Sigmoid colon (tissue), 7 donors: ENCODE data around the gene ARPC5. TPM values are rescaled to one million over a fixed set of nuclear protein-coding genes. Genes with fewer than 3 reads are reported as not detected.

Experiments
- DNase-seq: peaks from one replicate; pipeline ENCODE4 v3.0.0-alpha.2; 2019
- H3K27ac ChIP-seq, 4 donors: fragments of 200-600 bp; sonication (generic); one replicate each; pipeline ENCODE4 v1.5.1; 2016 to 2019; ENCODE audit warnings: mild to moderate bottlenecking in 1 of 4
- H3K27me3 ChIP-seq, 3 donors: fragments of 200-600 bp; sonication (generic); one replicate each; pipeline ENCODE4 v1.5.1; 2019; ENCODE audit warnings: mild to moderate bottlenecking in 1 of 3
- H3K36me3 ChIP-seq, 4 donors: fragments of 200-600 bp; sonication (generic); one replicate each; pipeline ENCODE4 v1.5.1; 2016 to 2019
- H3K4me1 ChIP-seq, 4 donors: fragments of 200-600 bp; sonication (generic); one replicate each; pipeline ENCODE4 v1.5.1; 2017 to 2019
- H3K4me3 ChIP-seq, 4 donors: fragments of 200-600 bp; sonication (generic); one replicate each; pipeline ENCODE4 v1.5.1; 2017 to 2019; ENCODE audit warnings: mild to moderate bottlenecking in 2 of 4, moderate library complexity in 1 of 4
- H3K9me3 ChIP-seq, 4 donors: fragments of 200-600 bp in 3 of 4; sonication (generic) in 3 of 4; one replicate each; pipeline versions ENCODE4 v1.5.1 to v1.6.1; 2013 to 2019
- EP300 ChIP-seq, 4 donors: sonication (generic); formaldehyde crosslinking; IDR thresholded peaks; one replicate each; pipeline ENCODE4 v1.6.1; 2017; ENCODE audit warnings: antibody characterized with exemption in 4 of 4
- POLR2A ChIP-seq, 2 donors: fragments of 450-650 bp; IDR thresholded peaks; one replicate each; pipeline ENCODE4 v1.6.1; 2016; ENCODE audit warnings: antibody characterized with exemption in 2 of 2, mild to moderate bottlenecking in 2 of 2, moderate library complexity in 2 of 2
- POLR2AphosphoS5 ChIP-seq, 4 donors: sonication (generic); formaldehyde crosslinking; IDR thresholded peaks; one replicate each; pipeline ENCODE4 v1.6.1; 2017; ENCODE audit warnings: antibody characterized with exemption in 4 of 4
- WGBS, 2 donors: extraction: QIAGEN DNeasy Blood & Tissue Kit; methylation state at CpG; one replicate each; pipeline ENCODE4 v1.1.7; 2013; 5-methylcytosine and 5-hydroxymethylcytosine counted together
- intact Hi-C: fragments of 100-400 bp; cut with DNase I; formaldehyde crosslinking; loops from one replicate; pipeline ENCODE4 v1.15.1; 2023
- polyA plus RNA-seq, 3 donors: library from polyadenylated mRNA; stranded (reverse); fragments of 200-250 nt; gene quantifications; one replicate each; pipeline ENCODE4 v1.2.3, GENCODE V29; 2013
- total RNA-seq, 4 donors: library from RNA; depleted of rRNA; stranded (reverse); fragments of >200 nt; gene quantifications; one replicate each; pipeline ENCODE4 v1.1.0, GENCODE V29; 2016
- TF ChIP-seq, protein P1 (sequence below), 4 experiments: fragments of 450-650 bp in 3 of 4; fragments of 200-600 bp in 1 of 4; IDR thresholded peaks; one replicate each; pipeline ENCODE4 v1.5.1; 2016 to 2019; ENCODE audit warnings: antibody characterized with exemption in 4 of 4, mild to moderate bottlenecking in 3 of 4, moderate library complexity in 2 of 4
- donor health status: healthy with polysubstance abuse.
- donor health status: Bipolar disorder and iron deficiency.
- donor health status: healthy.

Gene ARPC5
- total and polyA plus RNA-seq, 7 donors: 57.3 to 278 (median 95.6) TPM

DNA sequence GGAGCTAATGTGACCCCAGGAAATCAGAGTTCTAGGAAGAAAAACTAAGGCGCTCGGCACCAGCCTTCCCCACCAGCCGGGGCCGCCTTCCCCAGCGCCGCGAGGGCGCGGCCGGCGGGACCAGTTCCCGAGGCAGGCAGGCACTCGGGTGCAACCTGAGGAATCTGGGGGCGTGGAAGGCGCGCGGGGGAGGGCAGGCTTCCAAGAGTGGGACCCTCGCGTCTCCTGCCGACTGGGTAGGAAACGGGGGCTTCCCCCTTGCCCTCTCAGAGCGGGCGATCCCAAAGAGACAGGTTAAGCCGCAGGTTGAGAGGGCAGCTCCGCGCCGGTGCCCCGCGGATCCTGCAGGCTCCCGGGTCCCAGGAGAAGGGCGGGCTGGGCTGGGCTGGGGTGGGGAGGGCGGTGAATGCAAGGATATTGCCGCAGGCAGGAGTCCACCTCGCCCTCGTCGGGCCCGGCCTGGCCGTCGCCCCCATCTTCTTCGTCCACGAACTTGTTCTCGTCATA lies 431 bp downstream of the ARPC5 start:
- Histone ChIP-seq H3K9me3 (no peaks in the 10 kb centered on the region), H3K27me3 (no peaks in the 10 kb centered on the region), H3K36me3 (peaks cover 0 to 5% (median 1%) of the 10 kb centered on the region in 4 donors), H3K4me1 (peaks cover 0 to 41% (median 34%) of the 10 kb centered on the region in 4 donors), H3K27ac (peak overlapping the region; percentile 96 to 99 (median 98)), H3K4me3 (peak overlapping the region; percentile 65 to 96 (median 86))
- TF ChIP-seq POLR2A (IDR thresholded peaks at IDR 0.05): no peak
- TF ChIP-seq POLR2AphosphoS5 (IDR thresholded peaks at IDR 0.05): no peak
- TF ChIP-seq, protein P1, sequence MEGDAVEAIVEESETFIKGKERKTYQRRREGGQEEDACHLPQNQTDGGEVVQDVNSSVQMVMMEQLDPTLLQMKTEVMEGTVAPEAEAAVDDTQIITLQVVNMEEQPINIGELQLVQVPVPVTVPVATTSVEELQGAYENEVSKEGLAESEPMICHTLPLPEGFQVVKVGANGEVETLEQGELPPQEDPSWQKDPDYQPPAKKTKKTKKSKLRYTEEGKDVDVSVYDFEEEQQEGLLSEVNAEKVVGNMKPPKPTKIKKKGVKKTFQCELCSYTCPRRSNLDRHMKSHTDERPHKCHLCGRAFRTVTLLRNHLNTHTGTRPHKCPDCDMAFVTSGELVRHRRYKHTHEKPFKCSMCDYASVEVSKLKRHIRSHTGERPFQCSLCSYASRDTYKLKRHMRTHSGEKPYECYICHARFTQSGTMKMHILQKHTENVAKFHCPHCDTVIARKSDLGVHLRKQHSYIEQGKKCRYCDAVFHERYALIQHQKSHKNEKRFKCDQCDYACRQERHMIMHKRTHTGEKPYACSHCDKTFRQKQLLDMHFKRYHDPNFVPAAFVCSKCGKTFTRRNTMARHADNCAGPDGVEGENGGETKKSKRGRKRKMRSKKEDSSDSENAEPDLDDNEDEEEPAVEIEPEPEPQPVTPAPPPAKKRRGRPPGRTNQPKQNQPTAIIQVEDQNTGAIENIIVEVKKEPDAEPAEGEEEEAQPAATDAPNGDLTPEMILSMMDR (IDR thresholded peaks at IDR 0.05): no peak
- TF ChIP-seq EP300 (IDR thresholded peaks at IDR 0.05): no peak
- WGBS, 2 donors: 0 to 1% methylated on average over 42 of the region's 42 CpGs
- intact Hi-C loops: loop anchor here (10.0 kb wide), 1 partner anchor 1340 kb away; the partner anchor contains the start of gene NIBAN1
- DNase-seq: peak; percentile 78

DNA sequence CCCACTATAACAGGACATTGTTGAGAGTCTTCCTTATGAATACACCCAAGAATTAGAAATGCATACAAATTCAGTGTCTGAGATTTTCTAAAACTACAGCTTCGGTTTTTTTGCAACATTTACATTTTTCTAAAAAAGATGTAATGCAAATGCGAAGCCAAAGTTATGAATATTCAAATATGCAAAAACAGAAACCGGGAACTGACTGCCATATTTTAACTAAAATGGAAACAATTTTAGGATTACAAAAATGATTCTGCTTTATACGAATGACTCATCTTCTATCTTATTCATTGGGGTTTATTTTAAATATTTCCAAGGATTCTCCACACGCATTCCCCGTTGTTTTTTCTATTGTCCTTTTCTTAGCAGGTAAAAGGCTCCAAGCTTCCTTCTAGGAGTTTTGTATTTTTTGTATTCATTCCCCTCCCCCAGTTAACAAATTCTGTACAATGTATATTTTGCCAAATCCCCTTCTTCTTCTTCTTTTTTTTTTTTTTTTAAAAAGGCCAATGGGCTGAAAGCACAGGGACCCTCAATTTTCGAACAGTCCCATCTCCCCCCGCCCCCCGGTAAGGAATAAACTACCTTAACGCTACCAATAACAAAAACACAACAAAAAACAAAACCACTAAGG lies 1.0 kb downstream of the ARPC5 start:
- Histone ChIP-seq H3K4me3 (peak overlapping the region; percentile 65 to 96 (median 86)), H3K27ac (peak overlapping the region; percentile 96 to 99 (median 98)), H3K36me3 (peaks cover 0 to 11% (median 4%) of the 10 kb centered on the region in 4 donors), H3K27me3 (no peaks in the 10 kb centered on the region), H3K4me1 (peaks cover 0 to 47% (median 39%) of the 10 kb centered on the region in 4 donors), H3K9me3 (no peaks in the 10 kb centered on the region)
- intact Hi-C loops: loop anchor here (5.0 to 10.0 kb wide), 2 partner anchors 162 to 1340 kb away; partner anchors contain the start of genes NIBAN1 and SMG7
- TF ChIP-seq, protein P1 (IDR thresholded peaks at IDR 0.05): no peak
- no peak for TF ChIP-seq EP300 (IDR thresholded peaks at IDR 0.05)
- TF ChIP-seq POLR2A (IDR thresholded peaks at IDR 0.05): no peak
- no peak for TF ChIP-seq POLR2AphosphoS5 (IDR thresholded peaks at IDR 0.05)
- no peak for DNase-seq
- WGBS, 2 donors: 1% methylated on average over 10 of the region's 10 CpGs

DNA sequence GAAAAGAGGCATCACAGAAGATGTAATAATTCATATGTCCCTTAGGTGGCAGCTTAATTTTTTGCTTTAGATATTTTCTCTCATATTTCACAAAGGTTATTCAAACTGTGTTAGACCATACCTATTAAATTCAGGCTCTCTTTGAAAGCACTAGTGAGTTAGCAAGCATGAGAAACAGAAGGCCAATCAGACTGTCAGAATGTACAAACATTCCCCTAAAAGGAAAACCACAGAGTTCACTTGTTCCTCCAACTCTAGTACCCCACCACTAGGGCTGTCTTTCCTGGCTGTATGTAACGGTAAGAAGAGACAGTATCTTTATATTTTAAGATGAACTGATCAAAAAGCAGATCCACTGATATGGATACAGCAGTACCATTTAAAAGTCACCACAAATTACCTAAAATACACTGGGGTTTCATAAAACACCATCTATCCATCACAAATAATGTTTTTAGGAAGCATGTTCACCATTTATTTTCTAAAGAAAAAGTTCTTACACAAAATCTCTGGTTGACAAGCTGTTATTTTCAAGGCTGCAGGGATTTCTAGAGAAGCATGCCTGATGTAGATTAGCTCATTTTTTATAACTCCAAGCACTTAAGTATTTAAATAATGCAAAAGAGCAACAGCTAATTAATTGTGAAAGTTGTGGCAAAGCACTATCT lies 1.8 kb downstream of the ARPC5 start:
- TF ChIP-seq EP300 (IDR thresholded peaks at IDR 0.05) (no peak), POLR2AphosphoS5 (IDR thresholded peaks at IDR 0.05) (peak; percentile 87 to 92 (median 89)), POLR2A (IDR thresholded peaks at IDR 0.05) (peak; percentile 51 to 73)
- TF ChIP-seq, protein P1 (IDR thresholded peaks at IDR 0.05): peak; percentile 22 to 79 (median 56)
- Histone ChIP-seq H3K4me3 (peak overlapping the region; percentile 65 to 96 (median 86)), H3K36me3 (peaks cover 0 to 19% (median 10%) of the 10 kb centered on the region in 4 donors), H3K9me3 (no peaks in the 10 kb centered on the region), H3K4me1 (peaks cover 0 to 54% (median 43%) of the 10 kb centered on the region in 4 donors), H3K27ac (peak overlapping the region; percentile 96 to 99 (median 98)), H3K27me3 (no peaks in the 10 kb centered on the region)
- DNase-seq: no peak
- intact Hi-C loops: loop anchor here (5.0 to 10.0 kb wide), 2 partner anchors 162 to 1341 kb away; partner anchors contain the start of genes NIBAN1 and SMG7
- WGBS, 2 donors: 0% methylated on average over 1 of the region's 1 CpG

DNA sequence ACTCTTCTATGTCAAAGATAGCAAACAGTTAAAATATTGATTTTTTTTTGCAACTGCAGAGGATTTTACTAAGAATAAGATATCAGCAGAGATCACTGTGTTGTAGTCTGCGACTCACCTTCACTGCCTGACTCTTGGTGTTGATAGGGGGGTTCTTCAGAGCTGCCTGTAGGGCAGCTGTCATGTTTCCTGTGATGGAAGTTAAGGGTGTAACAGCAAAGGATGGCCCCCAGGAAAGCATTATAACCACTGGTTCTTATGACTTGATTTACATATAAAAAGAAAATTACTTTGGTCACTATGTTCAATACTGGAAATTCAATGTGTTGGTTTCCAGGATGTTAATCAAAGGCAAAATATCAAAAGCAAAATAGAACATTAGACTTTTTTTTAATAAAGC lies 2.6 kb downstream of the ARPC5 start:
- WGBS, 2 donors: 47 to 67% methylated on average over 1 of the region's 1 CpG
- Histone ChIP-seq H3K9me3 (no peaks in the 10 kb centered on the region), H3K27ac (peak overlapping the region; percentile 96 to 99 (median 98)), H3K36me3 (peaks cover 0 to 25% (median 17%) of the 10 kb centered on the region in 4 donors), H3K4me1 (peaks cover 0 to 62% (median 47%) of the 10 kb centered on the region in 4 donors), H3K4me3 (peak overlapping the region; percentile 65 to 96 (median 86)), H3K27me3 (no peaks in the 10 kb centered on the region)
- TF ChIP-seq POLR2AphosphoS5 (IDR thresholded peaks at IDR 0.05): no peak
- TF ChIP-seq POLR2A (IDR thresholded peaks at IDR 0.05): no peak
- TF ChIP-seq, protein P1 (IDR thresholded peaks at IDR 0.05): no peak
- no peak for TF ChIP-seq EP300 (IDR thresholded peaks at IDR 0.05)
- intact Hi-C loops: loop anchor here (5.0 to 10.0 kb wide), 2 partner anchors 161 to 1342 kb away; partner anchors contain the start of genes NIBAN1 and SMG7
- DNase-seq: no peak
